ENCODE results near the gene CLK1. TPM values are rescaled to one million over a fixed set of nuclear protein-coding genes. Genes with fewer than 3 reads are reported as not detected.
A peak's percentile ranks its signal among the peaks of the same experiment; 100 is the strongest.

Gene CLK1
- total and polyA plus RNA-seq, 9 of the 15 experiments (the other 6 are each of a cell fraction or from before 2014, with no cell fraction given) = 29.3 to 99.2 (median 47.0) TPM

DNA sequence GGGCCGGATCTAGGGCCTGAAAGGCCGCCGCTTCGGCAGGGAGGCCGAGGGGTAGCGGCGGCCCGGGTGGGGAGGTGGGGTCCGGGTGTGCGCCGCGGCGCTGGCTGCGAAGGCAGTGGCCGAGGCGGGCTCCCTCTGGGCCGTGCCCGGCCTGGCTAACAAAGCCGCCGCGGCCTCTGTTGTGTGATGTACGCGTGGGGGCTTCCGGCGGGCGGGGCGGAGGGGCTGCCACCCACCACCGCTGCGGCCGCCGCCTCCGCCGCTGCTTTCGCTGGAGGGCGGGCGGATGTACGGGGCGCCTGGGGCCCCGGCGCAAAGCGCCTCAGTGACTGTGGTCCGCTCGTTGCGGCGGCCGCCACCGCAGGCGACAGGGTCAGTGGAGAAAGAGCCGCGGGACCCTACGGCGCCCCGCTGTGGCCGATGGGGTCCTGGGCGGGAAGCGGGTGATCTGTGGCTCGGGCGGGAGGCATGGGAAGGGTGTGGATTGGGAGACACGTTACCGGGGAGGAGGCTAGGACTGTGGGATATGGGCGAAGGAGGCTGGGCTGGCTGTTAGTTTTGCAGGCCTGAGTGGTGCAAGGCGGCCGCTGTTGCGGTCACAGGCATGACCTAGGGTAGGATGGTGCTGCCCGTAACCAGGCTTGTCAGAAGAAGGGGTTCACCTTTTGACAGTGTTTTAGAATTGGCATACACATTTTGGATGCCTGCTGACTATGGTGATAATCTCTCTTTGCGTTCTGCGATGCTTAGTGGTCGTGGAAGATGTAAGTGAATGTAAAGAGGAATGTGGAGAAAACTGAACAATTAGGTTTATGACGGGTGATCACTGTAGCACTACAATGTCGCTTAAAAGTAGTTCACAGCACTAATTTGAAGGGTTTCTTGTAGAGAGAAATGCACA, 52.1 kb downstream of the CLK1 start (continued):
- TF ChIP-seq, protein P1, sequence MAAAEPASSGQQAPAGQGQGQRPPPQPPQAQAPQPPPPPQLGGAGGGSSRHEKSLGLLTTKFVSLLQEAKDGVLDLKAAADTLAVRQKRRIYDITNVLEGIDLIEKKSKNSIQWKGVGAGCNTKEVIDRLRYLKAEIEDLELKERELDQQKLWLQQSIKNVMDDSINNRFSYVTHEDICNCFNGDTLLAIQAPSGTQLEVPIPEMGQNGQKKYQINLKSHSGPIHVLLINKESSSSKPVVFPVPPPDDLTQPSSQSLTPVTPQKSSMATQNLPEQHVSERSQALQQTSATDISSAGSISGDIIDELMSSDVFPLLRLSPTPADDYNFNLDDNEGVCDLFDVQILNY (CRISPR knock-in tag; IDR thresholded peaks at IDR 0.05) = no peak
- no peak for TF ChIP-seq ZBTB17 (CRISPR knock-in tag; IDR thresholded peaks at IDR 0.05)
- TF ChIP-seq TAF9B (IDR thresholded peaks at IDR 0.05; ENCODE audit: partially characterized antibody) = no peak
- TF ChIP-seq RBM22 (IDR thresholded peaks at IDR 0.05; ENCODE audit: low read depth, low read length, poor library complexity, severe bottlenecking) = no peak
- TF ChIP-seq TCF7 (IDR thresholded peaks at IDR 0.05; ENCODE audit: borderline replicate concordance) = no peak
- no peak for TF ChIP-seq ZBTB7A (IDR thresholded peaks at IDR 0.05; ENCODE audit: borderline replicate concordance, control insufficient read depth, low read depth, low read length)
- TF ChIP-seq, protein P2, sequence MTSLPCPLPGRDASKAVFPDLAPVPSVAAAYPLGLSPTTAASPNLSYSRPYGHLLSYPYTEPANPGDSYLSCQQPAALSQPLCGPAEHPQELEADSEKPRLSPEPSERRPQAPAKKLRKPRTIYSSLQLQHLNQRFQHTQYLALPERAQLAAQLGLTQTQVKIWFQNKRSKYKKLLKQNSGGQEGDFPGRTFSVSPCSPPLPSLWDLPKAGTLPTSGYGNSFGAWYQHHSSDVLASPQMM (CRISPR knock-in tag; IDR thresholded peaks at IDR 0.05) = no peak
- TF ChIP-seq TRIM24 (IDR thresholded peaks at IDR 0.05) = no peak
- peak; percentile 45; the same call in 1 of the 2 replicates for TF ChIP-seq BHLHE40 (IDR thresholded peaks at IDR 0.05; ENCODE audit: low read length)
- TF ChIP-seq, protein P3, sequence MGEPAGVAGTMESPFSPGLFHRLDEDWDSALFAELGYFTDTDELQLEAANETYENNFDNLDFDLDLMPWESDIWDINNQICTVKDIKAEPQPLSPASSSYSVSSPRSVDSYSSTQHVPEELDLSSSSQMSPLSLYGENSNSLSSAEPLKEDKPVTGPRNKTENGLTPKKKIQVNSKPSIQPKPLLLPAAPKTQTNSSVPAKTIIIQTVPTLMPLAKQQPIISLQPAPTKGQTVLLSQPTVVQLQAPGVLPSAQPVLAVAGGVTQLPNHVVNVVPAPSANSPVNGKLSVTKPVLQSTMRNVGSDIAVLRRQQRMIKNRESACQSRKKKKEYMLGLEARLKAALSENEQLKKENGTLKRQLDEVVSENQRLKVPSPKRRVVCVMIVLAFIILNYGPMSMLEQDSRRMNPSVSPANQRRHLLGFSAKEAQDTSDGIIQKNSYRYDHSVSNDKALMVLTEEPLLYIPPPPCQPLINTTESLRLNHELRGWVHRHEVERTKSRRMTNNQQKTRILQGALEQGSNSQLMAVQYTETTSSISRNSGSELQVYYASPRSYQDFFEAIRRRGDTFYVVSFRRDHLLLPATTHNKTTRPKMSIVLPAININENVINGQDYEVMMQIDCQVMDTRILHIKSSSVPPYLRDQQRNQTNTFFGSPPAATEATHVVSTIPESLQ (CRISPR knock-in tag; IDR thresholded peaks at IDR 0.05) = no peak
- no peak for TF ChIP-seq TCF3 (CRISPR knock-in tag; IDR thresholded peaks at IDR 0.05)
- TF ChIP-seq YY1 (IDR thresholded peaks at IDR 0.05; ENCODE audit: borderline replicate concordance in 1 of 3, control insufficient read depth in 1 of 3, extremely low read depth in 1 of 3, insufficient read depth in 3 of 3, insufficient read length in 1 of 3, insufficient replicate concordance in 2 of 3, low read depth in 1 of 3, low read length in 2 of 3) = peak in 2 of 3 experiments; percentile 13 to 48
- TF ChIP-seq, protein P4, sequence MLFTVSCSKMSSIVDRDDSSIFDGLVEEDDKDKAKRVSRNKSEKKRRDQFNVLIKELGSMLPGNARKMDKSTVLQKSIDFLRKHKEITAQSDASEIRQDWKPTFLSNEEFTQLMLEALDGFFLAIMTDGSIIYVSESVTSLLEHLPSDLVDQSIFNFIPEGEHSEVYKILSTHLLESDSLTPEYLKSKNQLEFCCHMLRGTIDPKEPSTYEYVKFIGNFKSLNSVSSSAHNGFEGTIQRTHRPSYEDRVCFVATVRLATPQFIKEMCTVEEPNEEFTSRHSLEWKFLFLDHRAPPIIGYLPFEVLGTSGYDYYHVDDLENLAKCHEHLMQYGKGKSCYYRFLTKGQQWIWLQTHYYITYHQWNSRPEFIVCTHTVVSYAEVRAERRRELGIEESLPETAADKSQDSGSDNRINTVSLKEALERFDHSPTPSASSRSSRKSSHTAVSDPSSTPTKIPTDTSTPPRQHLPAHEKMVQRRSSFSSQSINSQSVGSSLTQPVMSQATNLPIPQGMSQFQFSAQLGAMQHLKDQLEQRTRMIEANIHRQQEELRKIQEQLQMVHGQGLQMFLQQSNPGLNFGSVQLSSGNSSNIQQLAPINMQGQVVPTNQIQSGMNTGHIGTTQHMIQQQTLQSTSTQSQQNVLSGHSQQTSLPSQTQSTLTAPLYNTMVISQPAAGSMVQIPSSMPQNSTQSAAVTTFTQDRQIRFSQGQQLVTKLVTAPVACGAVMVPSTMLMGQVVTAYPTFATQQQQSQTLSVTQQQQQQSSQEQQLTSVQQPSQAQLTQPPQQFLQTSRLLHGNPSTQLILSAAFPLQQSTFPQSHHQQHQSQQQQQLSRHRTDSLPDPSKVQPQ (CRISPR knock-in tag; IDR thresholded peaks at IDR 0.05; ENCODE audit: borderline replicate concordance) = no peak
- TF ChIP-seq, protein P5, sequence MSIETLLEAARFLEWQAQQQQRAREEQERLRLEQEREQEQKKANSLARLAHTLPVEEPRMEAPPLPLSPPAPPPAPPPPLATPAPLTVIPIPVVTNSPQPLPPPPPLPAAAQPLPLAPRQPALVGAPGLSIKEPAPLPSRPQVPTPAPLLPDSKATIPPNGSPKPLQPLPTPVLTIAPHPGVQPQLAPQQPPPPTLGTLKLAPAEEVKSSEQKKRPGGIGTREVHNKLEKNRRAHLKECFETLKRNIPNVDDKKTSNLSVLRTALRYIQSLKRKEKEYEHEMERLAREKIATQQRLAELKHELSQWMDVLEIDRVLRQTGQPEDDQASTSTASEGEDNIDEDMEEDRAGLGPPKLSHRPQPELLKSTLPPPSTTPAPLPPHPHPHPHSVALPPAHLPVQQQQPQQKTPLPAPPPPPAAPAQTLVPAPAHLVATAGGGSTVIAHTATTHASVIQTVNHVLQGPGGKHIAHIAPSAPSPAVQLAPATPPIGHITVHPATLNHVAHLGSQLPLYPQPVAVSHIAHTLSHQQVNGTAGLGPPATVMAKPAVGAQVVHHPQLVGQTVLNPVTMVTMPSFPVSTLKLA (conservative IDR thresholded peaks at IDR 0.05) = peak in 1 of 2 experiments; percentile 18; a peak in 1 of 4 replicates
- TF ChIP-seq KHSRP (IDR thresholded peaks at IDR 0.05) = no peak
- no peak for TF ChIP-seq MBD2 (IDR thresholded peaks at IDR 0.05; ENCODE audit: borderline replicate concordance, low read depth)
- peak; percentile 83 for TF ChIP-seq ZFX (CRISPR knock-in tag; IDR thresholded peaks at IDR 0.05)
- TF ChIP-seq ATF7 (IDR thresholded peaks at IDR 0.05) = no peak
- no peak for TF ChIP-seq HDAC8 (tag; IDR thresholded peaks at IDR 0.05)

Data from K562 (cell line).